K562 (cell line): Measurements from ENCODE around the gene RMND5B. TPM values are rescaled to one million over a fixed set of nuclear protein-coding genes. Genes with fewer than 3 reads are reported as not detected.

ENCODE experiments used
- CCNT2 ChIP-seq: IDR thresholded peaks from 2 replicates; pipeline ENCODE4 v1.6.1; 2011; ENCODE audit warnings: borderline replicate concordance, low read depth, mild to moderate bottlenecking, moderate library complexity, mixed read lengths, low read length; ENCODE audit not compliant: insufficient read length; ENCODE audit errors: extremely low read depth
- CSDE1 ChIP-seq, 2 experiments: fragments of 450-650 bp; IDR thresholded peaks; 2 replicates each; pipeline ENCODE4 v1.6.1; 2016; ENCODE audit warnings: mild to moderate bottlenecking in 1 of 2
- CUX1 ChIP-seq: fragments of 200-800 bp; sonication (Bioruptor generic); IDR thresholded peaks from 2 replicates; pipeline ENCODE4 v1.6.1; 2016; ENCODE audit warnings: missing genetic modification characterization, missing compliant biosample characterization
- DEAF1 ChIP-seq: fragments of 450-650 bp; formaldehyde crosslinking; IDR thresholded peaks from 2 replicates; pipeline ENCODE4 v1.4.0; 2020; ENCODE audit warnings: mild to moderate bottlenecking, moderate library complexity
- IFI16 ChIP-seq: fragments of 250-450 bp; sonication (Bioruptor Pico); IDR thresholded peaks from 2 replicates; pipeline ENCODE4 v2.1.2; 2022; ENCODE audit warnings: mild to moderate bottlenecking, inconsistent platforms
- JUN ChIP-seq, 2 experiments: sonication (generic) in 1 of 2; formaldehyde crosslinking in 1 of 2; IDR thresholded peaks; 2 replicates each; pipeline versions ENCODE4 v1.6.1 to v1.8.0; 2012 to 2022; ENCODE audit warnings: borderline replicate concordance in 2 of 2, mild to moderate bottlenecking in 2 of 2, improper control_type of control experiment in 1 of 2, low read depth in 1 of 2, low read length in 1 of 2, missing genetic modification reagents in 1 of 2
- KLF16 ChIP-seq: IDR thresholded peaks from 2 replicates; pipeline ENCODE4 v1.6.1; 2016; ENCODE audit warnings: antibody characterized with exemption
- L3MBTL2 ChIP-seq: fragments of 450-650 bp; IDR thresholded peaks from 2 replicates; pipeline ENCODE4 v1.6.1; 2016; ENCODE audit warnings: mild to moderate bottlenecking, moderate library complexity
- MCM2 ChIP-seq: fragments of 450-650 bp; IDR thresholded peaks from 2 replicates; pipeline ENCODE4 v1.6.1; 2017; ENCODE audit warnings: low read depth, mild to moderate bottlenecking
- NR2F6 ChIP-seq: fragments of 450-650 bp; formaldehyde crosslinking; IDR thresholded peaks from 2 replicates; pipeline ENCODE4 v1.4.0; 2020; ENCODE audit warnings: mild to moderate bottlenecking
- PHF20 ChIP-seq: fragments of 450-650 bp; IDR thresholded peaks from 2 replicates; pipeline ENCODE4 v1.6.1; 2018; ENCODE audit not compliant: partially characterized antibody
- PHF21A ChIP-seq: fragments of 450-650 bp; IDR thresholded peaks from 2 replicates; pipeline ENCODE4 v1.6.1; 2017; ENCODE audit warnings: low read depth, borderline replicate concordance
- PURB ChIP-seq: sonication (generic); formaldehyde crosslinking; IDR thresholded peaks from 2 replicates; pipeline ENCODE4 v1.9.0; 2021; ENCODE audit warnings: low read depth, mild to moderate bottlenecking, missing genetic modification reagents
- SRSF1 ChIP-seq: fragments of 200-400 bp; formaldehyde crosslinking; IDR thresholded peaks from 2 replicates; pipeline ENCODE4 v1.6.1; 2017; ENCODE audit warnings: mild to moderate bottlenecking, low read depth, low read length, moderate library complexity
- SRSF3 ChIP-seq: fragments of 200-400 bp; formaldehyde crosslinking; IDR thresholded peaks from 2 replicates; pipeline ENCODE4 v1.6.1; 2016; ENCODE audit warnings: mild to moderate bottlenecking, low read length, moderate library complexity; ENCODE audit not compliant: insufficient read depth
- SUPT5H ChIP-seq: fragments of 450-650 bp; IDR thresholded peaks from 2 replicates; pipeline ENCODE4 v1.6.1; 2016
- TCF7 ChIP-seq: sonication (generic); IDR thresholded peaks from 2 replicates; pipeline ENCODE4 v1.6.1; 2016; ENCODE audit warnings: antibody characterized with exemption, borderline replicate concordance
- THRB ChIP-seq: fragments of 450-650 bp; formaldehyde crosslinking; conservative IDR thresholded peaks from 2 replicates; pipeline ENCODE4 v1.4.0; 2022; ENCODE audit warnings: mild to moderate bottlenecking, missing genetic modification characterization
- ZNF75A ChIP-seq: fragments of 450-650 bp; formaldehyde crosslinking; IDR thresholded peaks from 2 replicates; pipeline ENCODE4 v1.4.0; 2020; ENCODE audit warnings: mild to moderate bottlenecking
- ZNF780A ChIP-seq: fragments of 250-450 bp; sonication (Bioruptor Pico); IDR thresholded peaks from 2 replicates; pipeline ENCODE4 v1.5.0; 2021; ENCODE audit warnings: mild to moderate bottlenecking
- polyA plus RNA-seq, 8 experiments: library from polyadenylated mRNA; depleted of rRNA in 4 of 8; stranded (reverse) in 5 of 8; unstranded in 3 of 8; fragments of >200 nt; fragmentation: Nextera tagmentation in 2 of 8; fragmentation: Illumina TruSeq in 1 of 8; extraction: Ambion mirVana in 2 of 8; extraction: Trizol in 1 of 8; gene quantifications; 2 replicates each; pipeline versions ENCODE4 v1.2.1 to v1.2.3, GENCODE V29; 2011 to 2014; ENCODE audit warnings: inconsistent platforms in 1 of 8, missing spikeins in 1 of 8
- total RNA-seq, 7 experiments: library from RNA; depleted of rRNA in 6 of 7; stranded (reverse); fragments of >200 nt in 6 of 7; fragmentation: Illumina TruSeq in 2 of 7; extraction: Trizol in 2 of 7; gene quantifications; 2 replicates each; pipeline versions ENCODE4 v1.2.1 to v1.2.3, GENCODE V29; 2011 to 2021; ENCODE audit warnings: low replicate concordance in 1 of 7

RMND5B gene
- total and polyA plus RNA-seq, 9 of the 15 experiments (the other 6 are each of a cell fraction or from before 2014, with no cell fraction given): 2.6 to 57.0 (median 28.3) TPM

- TF ChIP-seq PHF21A (peak; percentile 18; the same call in 1 of the 2 replicates), CSDE1 (IDR thresholded peaks at IDR 0.05) (no peak), DEAF1 (CRISPR knock-in tag) (no peak), JUN (IDR thresholded peaks at IDR 0.05; ENCODE audit: borderline replicate concordance, low read depth, low read length) (peak; percentile 45; the same call in 1 of the 2 replicates), JUN (CRISPR knock-in tag; IDR thresholded peaks at IDR 0.05; ENCODE audit: borderline replicate concordance) (no peak), MCM2 (no peak), TCF7 (no peak), ZNF75A (CRISPR knock-in tag) (no peak), L3MBTL2 (peak; percentile 91), SRSF3 (no peak), PHF20 (peak; percentile 54), NR2F6 (CRISPR knock-in tag) (no peak), PURB (CRISPR knock-in tag) (no peak), IFI16 (CRISPR knock-in tag) (no peak), CUX1 (CRISPR knock-in tag) (no peak), CCNT2 (peak; percentile 92), KLF16 (no peak), THRB (CRISPR knock-in tag) (no peak), ZNF780A (CRISPR knock-in tag) (no peak), SRSF1 (no peak), SUPT5H (peak; percentile 83)
These were observed at the start of gene RMND5B (continued) for GRCh38 chr5:178130576-178131445.
